Neural progenitor cell (in vitro differentiated cells): ENCODE measurements around the gene RNF224.

Source experiments
- EZH2 ChIP-seq: fragments of 200-600 bp; sonication (generic); IDR thresholded peaks from 2 replicates; pipeline ENCODE4 v1.6.1; 2017; ENCODE audit warnings: antibody characterized with exemption, mild to moderate bottlenecking, moderate library complexity
- TF ChIP-seq, protein P1 (sequence below): fragments of 200-600 bp; sonication (generic); IDR thresholded peaks from 2 replicates; pipeline ENCODE4 v1.5.1; 2017; ENCODE audit warnings: antibody characterized with exemption, mild to moderate bottlenecking

DNA sequence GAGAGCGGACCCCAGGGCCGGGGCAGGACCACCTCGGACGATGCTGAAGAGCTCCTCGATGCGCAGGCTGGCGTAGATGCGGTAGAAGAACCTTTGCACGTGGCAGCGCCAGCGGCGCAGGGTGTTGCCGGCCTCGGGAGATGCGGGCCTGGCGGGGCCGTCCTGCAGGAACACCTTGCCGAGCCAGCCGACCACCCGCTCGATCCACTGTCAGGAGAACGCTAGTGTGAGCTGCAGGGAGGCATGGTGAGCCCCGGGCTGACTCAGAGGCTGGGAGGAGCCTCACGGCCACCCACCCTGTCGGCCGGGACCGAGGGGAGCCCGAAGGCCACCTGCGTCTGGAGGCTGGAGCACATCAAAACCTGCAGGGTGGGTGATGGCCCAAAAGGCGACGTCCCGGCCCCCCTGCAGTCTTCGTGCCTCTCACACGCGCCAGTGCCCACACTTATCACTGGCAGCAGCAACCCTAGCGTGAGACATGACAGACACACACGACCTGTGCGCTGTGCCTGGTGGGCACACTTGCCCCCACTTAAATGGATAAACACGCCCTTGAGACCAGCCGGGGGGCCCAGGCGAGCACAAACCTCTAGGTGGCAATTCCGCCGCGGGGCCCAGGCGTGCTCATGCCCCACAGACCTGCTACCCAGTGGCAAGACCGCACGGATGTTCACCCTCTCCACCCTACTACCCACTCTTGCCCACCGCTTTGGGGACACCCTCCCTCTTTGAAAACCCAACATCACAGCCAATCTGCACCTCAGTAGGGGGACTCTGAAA lies 42.2 kb upstream of the RNF224 start:
- TF ChIP-seq, protein P1, sequence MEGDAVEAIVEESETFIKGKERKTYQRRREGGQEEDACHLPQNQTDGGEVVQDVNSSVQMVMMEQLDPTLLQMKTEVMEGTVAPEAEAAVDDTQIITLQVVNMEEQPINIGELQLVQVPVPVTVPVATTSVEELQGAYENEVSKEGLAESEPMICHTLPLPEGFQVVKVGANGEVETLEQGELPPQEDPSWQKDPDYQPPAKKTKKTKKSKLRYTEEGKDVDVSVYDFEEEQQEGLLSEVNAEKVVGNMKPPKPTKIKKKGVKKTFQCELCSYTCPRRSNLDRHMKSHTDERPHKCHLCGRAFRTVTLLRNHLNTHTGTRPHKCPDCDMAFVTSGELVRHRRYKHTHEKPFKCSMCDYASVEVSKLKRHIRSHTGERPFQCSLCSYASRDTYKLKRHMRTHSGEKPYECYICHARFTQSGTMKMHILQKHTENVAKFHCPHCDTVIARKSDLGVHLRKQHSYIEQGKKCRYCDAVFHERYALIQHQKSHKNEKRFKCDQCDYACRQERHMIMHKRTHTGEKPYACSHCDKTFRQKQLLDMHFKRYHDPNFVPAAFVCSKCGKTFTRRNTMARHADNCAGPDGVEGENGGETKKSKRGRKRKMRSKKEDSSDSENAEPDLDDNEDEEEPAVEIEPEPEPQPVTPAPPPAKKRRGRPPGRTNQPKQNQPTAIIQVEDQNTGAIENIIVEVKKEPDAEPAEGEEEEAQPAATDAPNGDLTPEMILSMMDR = no peak
- no peak for TF ChIP-seq EZH2
